Measurements from ENCODE around the gene BACH2.
A peak's percentile ranks its signal among the peaks of the same experiment; 100 is the strongest.
"Not testable (repeated sequence)": the region's sequence is repeated elsewhere in the genome, so short reads cannot be mapped to it uniquely, and the experiment has no call there.

The BACH2 gene

DNA sequence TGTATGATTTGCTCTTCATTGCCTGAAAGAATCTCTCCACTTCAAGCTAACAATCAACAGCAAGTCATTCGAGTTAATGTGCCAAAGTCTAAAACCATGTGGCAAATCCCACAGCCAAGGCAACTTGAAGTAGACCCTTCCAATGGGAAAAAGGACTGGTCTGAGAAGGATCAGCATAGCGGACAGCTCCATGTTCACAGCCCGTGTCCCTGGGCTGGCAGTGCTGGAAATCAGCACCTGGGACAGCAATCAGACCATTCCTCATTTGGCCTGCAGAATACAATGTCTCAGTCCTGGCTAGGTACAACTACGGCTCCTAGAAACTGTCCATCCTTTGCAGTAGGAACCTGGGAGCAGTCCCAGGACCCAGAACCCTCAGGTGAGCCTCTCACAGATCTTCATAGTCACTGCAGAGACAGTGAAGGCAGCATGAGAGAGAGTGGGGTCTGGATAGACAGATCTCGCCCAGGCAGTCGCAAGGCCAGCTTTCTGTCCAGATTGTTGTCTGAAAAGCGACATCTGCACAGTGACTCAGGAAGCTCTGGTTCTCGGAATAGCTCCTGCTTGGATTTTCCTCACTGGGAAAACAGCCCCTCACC lies 401.3 kb downstream of the BACH2 start:
- TF ChIP-seq, protein P1, sequence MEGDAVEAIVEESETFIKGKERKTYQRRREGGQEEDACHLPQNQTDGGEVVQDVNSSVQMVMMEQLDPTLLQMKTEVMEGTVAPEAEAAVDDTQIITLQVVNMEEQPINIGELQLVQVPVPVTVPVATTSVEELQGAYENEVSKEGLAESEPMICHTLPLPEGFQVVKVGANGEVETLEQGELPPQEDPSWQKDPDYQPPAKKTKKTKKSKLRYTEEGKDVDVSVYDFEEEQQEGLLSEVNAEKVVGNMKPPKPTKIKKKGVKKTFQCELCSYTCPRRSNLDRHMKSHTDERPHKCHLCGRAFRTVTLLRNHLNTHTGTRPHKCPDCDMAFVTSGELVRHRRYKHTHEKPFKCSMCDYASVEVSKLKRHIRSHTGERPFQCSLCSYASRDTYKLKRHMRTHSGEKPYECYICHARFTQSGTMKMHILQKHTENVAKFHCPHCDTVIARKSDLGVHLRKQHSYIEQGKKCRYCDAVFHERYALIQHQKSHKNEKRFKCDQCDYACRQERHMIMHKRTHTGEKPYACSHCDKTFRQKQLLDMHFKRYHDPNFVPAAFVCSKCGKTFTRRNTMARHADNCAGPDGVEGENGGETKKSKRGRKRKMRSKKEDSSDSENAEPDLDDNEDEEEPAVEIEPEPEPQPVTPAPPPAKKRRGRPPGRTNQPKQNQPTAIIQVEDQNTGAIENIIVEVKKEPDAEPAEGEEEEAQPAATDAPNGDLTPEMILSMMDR (IDR thresholded peaks at IDR 0.05): no peak

DNA sequence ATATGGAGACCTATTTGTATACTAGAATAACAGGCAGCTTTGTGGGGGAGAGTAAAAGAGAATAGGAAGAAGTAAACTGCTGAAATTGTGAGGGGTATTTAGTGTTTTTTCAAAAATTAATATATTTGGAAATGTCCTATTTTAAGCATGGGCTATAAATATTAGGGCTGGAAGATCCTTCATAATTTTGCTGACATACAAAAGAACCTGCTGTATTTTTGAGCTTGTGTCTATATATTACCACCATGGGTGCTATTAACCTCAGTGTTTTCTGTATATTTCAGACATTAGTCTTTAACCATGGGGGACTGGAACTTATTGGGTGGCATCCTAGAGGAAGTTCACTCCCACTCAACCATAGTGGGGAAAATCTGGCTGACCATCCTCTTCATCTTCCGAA lies 402.5 kb downstream of the BACH2 start, which contains the start of gene GJA10:
GJA10 (plus strand) TSS at position 301 of the 400 bp plus-strand sequence; CDS start at position 301, 0 bp downstream.
- no peak within 1 kb of the TSS for H3K4me2 ChIP-seq (ENCODE audit: low read length)
- no peaks in the 10 kb centered on the region for H3K36me3 ChIP-seq (ENCODE audit: control insufficient read depth, insufficient read depth, low read length)
- H3K4me3 ChIP-seq (ENCODE audit: low read depth, low read length): no peak within 1 kb of the TSS
- H3K27me3 ChIP-seq (ENCODE audit: control insufficient read depth, insufficient read depth, low read length): peaks cover 4% of the 10 kb centered on the region
- no peak within 1 kb of the TSS for H3K27ac ChIP-seq
- H3K9me3 ChIP-seq (ENCODE audit: control insufficient read depth, low read length): no peaks in the 10 kb centered on the region
- TF ChIP-seq, protein P1 (IDR thresholded peaks at IDR 0.05): no peak
- no peaks in the 10 kb centered on the region for H3K4me1 ChIP-seq
- H3K9ac ChIP-seq: no peak within 1 kb of the TSS
- no peaks in the 10 kb centered on the region for H3K79me2 ChIP-seq
- peak within 1 kb of the TSS; percentile 12 for H2AFZ ChIP-seq

More for the DNA sequence above, 401.3 kb downstream of the BACH2 start:
- no peaks in the 10 kb centered on the region for H3K36me3 ChIP-seq (ENCODE audit: control insufficient read depth, insufficient read depth, low read length)
- no peak overlapping the region for H3K9ac ChIP-seq
- H3K4me3 ChIP-seq (ENCODE audit: low read depth, low read length): no peak overlapping the region
- no peaks in the 10 kb centered on the region for H3K4me1 ChIP-seq
- peak overlapping the region; percentile 12 for H2AFZ ChIP-seq
- no peaks in the 10 kb centered on the region for H3K79me2 ChIP-seq
- no peak overlapping the region for H3K4me2 ChIP-seq (ENCODE audit: low read length)
- H3K27ac ChIP-seq: no peak overlapping the region
- H3K9me3 ChIP-seq (ENCODE audit: control insufficient read depth, low read length): no peaks in the 10 kb centered on the region
- peaks cover 4% of the 10 kb centered on the region for H3K27me3 ChIP-seq (ENCODE audit: control insufficient read depth, insufficient read depth, low read length)

DNA sequence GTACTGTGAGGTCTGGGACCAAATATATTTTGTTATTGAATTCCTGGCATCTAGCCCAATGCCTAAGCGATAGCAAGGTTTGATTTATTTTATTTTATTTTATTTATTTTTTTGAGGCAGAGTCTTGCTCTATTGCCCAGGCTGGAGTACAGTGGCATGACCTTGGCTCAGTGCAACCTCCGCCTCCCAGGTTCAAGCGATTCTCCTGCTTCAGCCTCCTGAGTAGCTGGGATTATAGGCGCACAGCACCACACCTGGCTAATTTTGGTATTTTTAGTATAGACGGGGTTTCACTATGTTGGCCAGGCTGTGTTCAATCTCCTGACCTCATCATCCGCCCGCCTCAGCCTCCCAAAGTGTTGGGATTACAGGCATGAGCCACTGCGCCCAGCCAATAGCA lies 404.1 kb downstream of the BACH2 start:
- not testable (repeated sequence) for H2AFZ ChIP-seq; H3K79me2 ChIP-seq; H3K4me3 ChIP-seq (ENCODE audit: low read depth, low read length); H3K36me3 ChIP-seq (ENCODE audit: control insufficient read depth, insufficient read depth, low read length); H3K9ac ChIP-seq; H3K4me2 ChIP-seq (ENCODE audit: low read length); H3K27ac ChIP-seq; H3K4me1 ChIP-seq; H3K27me3 ChIP-seq (ENCODE audit: control insufficient read depth, insufficient read depth, low read length); H3K9me3 ChIP-seq (ENCODE audit: control insufficient read depth, low read length)

DNA sequence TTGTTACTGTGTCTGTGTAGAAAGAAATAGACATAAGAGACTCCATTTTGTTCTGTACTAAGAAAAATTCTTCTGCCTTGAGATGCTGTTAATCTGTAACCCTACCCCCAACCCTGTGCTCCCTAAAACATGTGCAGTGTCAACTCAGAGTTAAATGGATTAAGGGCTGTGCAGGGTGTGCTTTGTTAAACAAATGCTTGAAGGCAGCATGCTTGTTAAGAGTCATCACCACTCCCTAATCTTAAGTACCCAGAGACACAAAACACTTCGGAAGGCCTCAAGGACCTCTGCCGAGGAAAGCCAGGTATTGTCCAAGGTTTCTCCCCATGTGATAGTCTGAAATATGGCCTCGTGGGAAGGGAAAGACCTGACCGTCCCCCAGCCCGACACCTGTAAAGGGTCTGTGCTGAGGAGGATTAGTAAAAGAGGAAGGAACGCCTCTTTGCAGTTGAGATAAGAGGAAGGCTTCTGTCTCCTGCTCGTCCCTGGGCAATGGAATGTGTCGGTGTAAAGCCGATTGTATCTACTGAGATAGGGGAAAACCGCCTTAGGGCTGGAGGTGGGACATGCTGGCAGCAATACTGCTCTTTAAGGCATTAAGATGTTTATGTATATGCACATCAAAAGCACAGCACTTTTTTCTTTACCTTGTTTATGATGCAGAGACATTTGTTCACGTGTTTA lies 405.7 kb downstream of the BACH2 start:
- not testable (repeated sequence) for H3K79me2 ChIP-seq; H3K4me2 ChIP-seq (ENCODE audit: low read length); H3K4me1 ChIP-seq; H3K27me3 ChIP-seq (ENCODE audit: control insufficient read depth, insufficient read depth, low read length); H3K9me3 ChIP-seq (ENCODE audit: control insufficient read depth, low read length); H3K4me3 ChIP-seq (ENCODE audit: low read depth, low read length); H3K9ac ChIP-seq; H3K36me3 ChIP-seq (ENCODE audit: control insufficient read depth, insufficient read depth, low read length); H3K27ac ChIP-seq
- peak overlapping the region; percentile 25 for H2AFZ ChIP-seq

DNA sequence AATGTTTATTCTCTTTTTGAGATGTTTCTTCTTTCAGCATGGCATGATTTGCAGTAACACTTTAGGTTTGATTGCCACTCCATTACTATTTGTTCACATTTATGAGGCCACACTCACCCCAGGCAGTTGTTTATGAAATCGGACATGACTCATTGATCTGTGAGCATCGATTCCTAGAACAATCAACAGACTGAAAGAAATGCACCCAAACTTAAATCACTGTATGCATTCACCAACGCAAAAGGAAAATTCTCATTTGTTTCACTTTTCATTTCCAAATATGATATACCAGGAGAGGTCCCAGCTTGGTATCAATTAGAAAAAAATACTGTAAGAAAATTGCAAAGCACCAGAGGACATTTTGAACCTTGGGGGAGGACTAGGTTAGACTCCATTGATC lies 407.8 kb downstream of the BACH2 start:
- H3K27ac ChIP-seq: no peak overlapping the region
- H3K27me3 ChIP-seq (ENCODE audit: control insufficient read depth, insufficient read depth, low read length): peaks cover 4% of the 10 kb centered on the region

More for the DNA sequence above, 407.8 kb downstream of the BACH2 start:
- no peaks in the 10 kb centered on the region for H3K4me1 ChIP-seq
- H3K9ac ChIP-seq: no peak overlapping the region
- H3K4me2 ChIP-seq (ENCODE audit: low read length): no peak overlapping the region
- H3K36me3 ChIP-seq (ENCODE audit: control insufficient read depth, insufficient read depth, low read length): no peaks in the 10 kb centered on the region
- no peaks in the 10 kb centered on the region for H3K79me2 ChIP-seq
- H3K9me3 ChIP-seq (ENCODE audit: control insufficient read depth, low read length): no peaks in the 10 kb centered on the region
- H2AFZ ChIP-seq: no peak overlapping the region
- no peak overlapping the region for H3K4me3 ChIP-seq (ENCODE audit: low read depth, low read length)
- TF ChIP-seq, protein P1 (IDR thresholded peaks at IDR 0.05): no peak

Measured in parathyroid adenoma (tissue), 2 donors.